ENCODE data around the gene STON2. TPM values are rescaled to one million over a fixed set of nuclear protein-coding genes. Genes with fewer than 3 reads are reported as not detected.

STON2 gene
- polyA plus RNA-seq, 1 experiment: not detected

DNA sequence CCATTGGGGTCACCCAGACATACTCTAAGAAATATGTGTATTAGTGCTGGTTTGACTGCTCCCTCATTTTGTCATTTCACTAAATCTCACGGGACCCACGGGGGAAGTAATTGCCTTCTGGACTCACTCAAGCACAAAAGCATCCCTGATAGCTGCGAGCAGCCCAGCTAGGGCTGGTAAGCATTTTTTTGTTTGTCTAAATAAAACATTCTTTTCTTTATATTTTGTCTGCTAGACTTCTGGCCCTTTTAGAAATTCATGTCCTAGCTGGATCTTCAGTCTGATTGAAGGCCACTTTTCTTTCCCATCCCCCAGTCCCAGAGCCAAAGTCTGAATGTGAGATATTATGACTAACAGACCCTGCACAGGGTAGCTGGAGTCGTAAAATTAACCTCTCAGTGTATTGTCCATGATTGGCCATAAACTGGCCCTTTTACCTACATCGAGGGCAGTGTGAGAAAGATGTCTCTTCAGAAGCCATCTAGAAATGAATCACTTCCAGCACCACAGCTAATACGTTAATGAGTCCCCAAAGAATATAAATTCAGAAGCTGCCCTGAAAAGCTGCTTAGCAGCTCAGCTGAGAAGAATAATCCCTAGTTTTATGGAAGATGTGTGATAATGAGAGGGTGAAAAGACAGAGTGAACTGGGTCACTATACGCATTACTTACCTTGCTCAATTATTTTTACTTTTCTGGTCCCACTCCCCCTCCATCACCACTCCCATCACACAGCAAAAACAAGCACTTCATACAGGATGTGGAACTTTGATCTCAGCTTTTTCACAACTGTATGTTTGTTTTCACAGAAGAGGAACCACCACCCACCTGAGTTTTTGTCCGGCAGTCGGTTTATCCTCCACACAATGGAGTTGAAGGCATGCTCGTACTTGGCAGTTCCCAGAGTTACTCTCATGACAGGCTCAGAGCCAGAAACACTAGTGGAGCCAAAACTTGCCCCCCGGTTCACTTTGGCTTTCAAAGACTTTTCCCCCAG, 123.8 kb downstream of the STON2 start:
- TF ChIP-seq, protein P1, sequence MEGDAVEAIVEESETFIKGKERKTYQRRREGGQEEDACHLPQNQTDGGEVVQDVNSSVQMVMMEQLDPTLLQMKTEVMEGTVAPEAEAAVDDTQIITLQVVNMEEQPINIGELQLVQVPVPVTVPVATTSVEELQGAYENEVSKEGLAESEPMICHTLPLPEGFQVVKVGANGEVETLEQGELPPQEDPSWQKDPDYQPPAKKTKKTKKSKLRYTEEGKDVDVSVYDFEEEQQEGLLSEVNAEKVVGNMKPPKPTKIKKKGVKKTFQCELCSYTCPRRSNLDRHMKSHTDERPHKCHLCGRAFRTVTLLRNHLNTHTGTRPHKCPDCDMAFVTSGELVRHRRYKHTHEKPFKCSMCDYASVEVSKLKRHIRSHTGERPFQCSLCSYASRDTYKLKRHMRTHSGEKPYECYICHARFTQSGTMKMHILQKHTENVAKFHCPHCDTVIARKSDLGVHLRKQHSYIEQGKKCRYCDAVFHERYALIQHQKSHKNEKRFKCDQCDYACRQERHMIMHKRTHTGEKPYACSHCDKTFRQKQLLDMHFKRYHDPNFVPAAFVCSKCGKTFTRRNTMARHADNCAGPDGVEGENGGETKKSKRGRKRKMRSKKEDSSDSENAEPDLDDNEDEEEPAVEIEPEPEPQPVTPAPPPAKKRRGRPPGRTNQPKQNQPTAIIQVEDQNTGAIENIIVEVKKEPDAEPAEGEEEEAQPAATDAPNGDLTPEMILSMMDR (IDR thresholded peaks at IDR 0.05; ENCODE audit: low read depth, low read length): no peak
- DNase-seq (ENCODE audit: low read depth, low spot score): no peak
- Histone ChIP-seq H3K4me3 (ENCODE audit: low read depth, low read length) (no peak overlapping the region), H3K27me3 (ENCODE audit: control insufficient read depth, insufficient read depth, low read length) (peaks cover 2% of the 10 kb centered on the region), H3K27ac (ENCODE audit: low read depth, low read length) (no peak overlapping the region), H3K9me3 (ENCODE audit: control insufficient read depth, insufficient read depth, low read length) (no peaks in the 10 kb centered on the region)
- ChIA-PET CTCF (interaction anchor here (0.5 to 2.4 kb wide), 4 partner anchors 177 to 582 kb away, joined by 3 to 6 read pairs (median 4); no protein-coding TSS in a partner anchor), POLR2A (no interaction called here)

DNA sequence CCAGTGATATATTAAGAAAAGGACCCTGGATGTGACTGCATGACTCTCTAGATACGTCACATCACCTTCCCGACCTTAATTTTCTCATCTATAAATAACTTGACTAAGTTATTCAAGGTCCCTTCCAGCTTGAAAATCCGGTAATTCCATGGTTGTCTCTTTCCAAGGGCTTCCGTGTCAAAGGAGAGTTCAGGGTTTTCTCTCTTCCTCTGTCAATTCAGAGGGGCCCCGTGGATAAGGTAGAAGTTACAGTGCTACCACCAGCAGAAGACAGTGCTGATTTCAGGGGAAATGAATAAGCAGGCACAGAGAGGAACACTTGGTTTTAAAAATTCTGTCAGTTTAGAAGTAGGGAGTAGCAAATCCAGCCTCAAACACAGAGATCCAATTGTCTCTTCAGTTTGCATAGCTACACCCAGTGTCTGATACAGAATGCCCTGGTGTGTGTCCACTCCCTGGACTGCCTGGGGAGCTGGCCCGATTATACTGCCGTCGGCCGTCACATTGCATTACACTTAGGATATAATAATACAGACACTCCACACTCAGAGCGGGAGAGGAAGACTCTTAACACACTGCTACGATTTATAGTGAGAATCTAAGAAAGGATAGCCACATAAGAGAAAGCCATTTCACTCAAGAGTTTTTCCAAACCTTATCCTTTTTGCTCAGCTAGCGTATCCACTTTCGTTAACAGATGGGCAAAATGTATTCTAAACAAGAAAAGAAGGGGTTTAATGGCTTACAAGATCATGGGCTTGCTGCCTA, 124.6 kb downstream of the STON2 start:
- Histone ChIP-seq H3K27ac (ENCODE audit: low read depth, low read length) (no peak overlapping the region), H3K4me3 (ENCODE audit: low read depth, low read length) (no peak overlapping the region), H3K9me3 (ENCODE audit: control insufficient read depth, insufficient read depth, low read length) (no peaks in the 10 kb centered on the region), H3K27me3 (ENCODE audit: control insufficient read depth, insufficient read depth, low read length) (peaks cover 6% of the 10 kb centered on the region)
- POLR2A ChIA-PET: no interaction called here
- DNase-seq (ENCODE audit: low read depth, low spot score): no peak
- TF ChIP-seq, protein P1 (IDR thresholded peaks at IDR 0.05; ENCODE audit: low read depth, low read length): no peak
- CTCF ChIA-PET: interaction anchor here (0.8 to 0.9 kb wide), 2 partner anchors 189 kb away, joined by 3 to 4 read pairs; no protein-coding TSS in a partner anchor

DNA sequence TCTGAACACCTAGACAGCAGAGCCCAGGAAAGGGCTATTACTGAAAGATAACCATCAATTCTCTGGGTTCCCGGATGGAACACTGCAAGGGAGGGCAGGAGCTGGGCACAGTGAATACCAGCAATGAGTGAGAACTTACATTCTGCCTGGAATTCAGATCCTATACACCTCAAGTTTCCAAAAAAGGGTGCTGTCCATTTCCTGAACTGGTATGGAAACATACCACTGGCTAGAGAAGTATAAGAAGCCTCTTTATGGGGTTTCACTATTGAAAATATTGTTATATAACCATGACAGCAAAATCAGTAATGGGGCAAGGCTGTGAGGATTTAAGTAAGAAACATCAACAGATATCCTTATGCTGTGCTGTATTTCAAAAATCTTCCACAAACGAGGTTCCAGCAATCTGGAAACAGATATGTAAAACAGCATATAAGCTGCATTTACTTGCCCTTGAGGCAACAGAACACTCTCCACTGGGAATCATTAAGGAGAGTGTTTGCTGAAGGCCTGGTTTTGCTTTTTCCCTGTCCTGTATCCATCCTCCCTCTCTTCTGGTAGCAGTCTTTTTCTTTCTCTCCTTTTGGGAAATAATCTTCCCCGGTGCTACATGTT, 126.1 kb downstream of the STON2 start:
- Histone ChIP-seq H3K27ac (ENCODE audit: low read depth, low read length) (no peak overlapping the region), H3K9me3 (ENCODE audit: control insufficient read depth, insufficient read depth, low read length) (no peaks in the 10 kb centered on the region), H3K27me3 (ENCODE audit: control insufficient read depth, insufficient read depth, low read length) (peaks cover 6% of the 10 kb centered on the region), H3K4me3 (ENCODE audit: low read depth, low read length) (no peak overlapping the region)
- CTCF ChIA-PET: interaction anchor here (6.0 to 9.5 kb wide), 2 partner anchors 181 to 190 kb away, joined by 116 to 156 read pairs; no protein-coding TSS in a partner anchor
- POLR2A ChIA-PET: no interaction called here
- no peak for DNase-seq (ENCODE audit: low read depth, low spot score)
- TF ChIP-seq, protein P1 (IDR thresholded peaks at IDR 0.05; ENCODE audit: low read depth, low read length): no peak

DNA sequence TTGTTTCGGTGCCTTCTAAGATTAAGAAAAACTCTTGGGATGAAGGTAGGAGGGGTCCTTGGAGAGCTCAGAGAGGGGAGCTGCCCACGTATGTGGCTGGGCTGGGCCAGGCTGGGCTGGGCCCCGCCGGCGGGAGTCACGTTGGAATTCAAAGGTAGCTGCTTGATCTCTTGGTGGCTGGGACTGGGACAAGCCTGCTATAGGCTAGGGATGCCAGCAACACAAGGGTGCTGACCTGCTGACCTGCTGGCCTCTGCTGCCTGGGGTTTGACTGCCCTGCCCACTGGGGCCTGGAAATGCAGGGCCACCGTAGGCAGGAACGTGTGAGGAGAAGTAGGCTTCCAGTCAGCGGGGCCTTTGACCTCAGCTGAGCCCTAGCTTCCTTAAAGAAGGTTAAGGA, 126.6 kb downstream of the STON2 start:
- TF ChIP-seq, protein P1 (IDR thresholded peaks at IDR 0.05; ENCODE audit: low read depth, low read length): no peak
- Histone ChIP-seq H3K9me3 (ENCODE audit: control insufficient read depth, insufficient read depth, low read length) (no peaks in the 10 kb centered on the region), H3K4me3 (ENCODE audit: low read depth, low read length) (no peak overlapping the region), H3K27ac (ENCODE audit: low read depth, low read length) (no peak overlapping the region), H3K27me3 (ENCODE audit: control insufficient read depth, insufficient read depth, low read length) (peaks cover 6% of the 10 kb centered on the region)
- POLR2A ChIA-PET: no interaction called here
- no peak for DNase-seq (ENCODE audit: low read depth, low spot score)
- CTCF ChIA-PET: interaction anchor here (6.0 to 9.5 kb wide), 2 partner anchors 181 to 191 kb away, joined by 116 to 156 read pairs; no protein-coding TSS in a partner anchor

Measured in AG04450 (cell line).